ENCODE results near the gene PEDS1. TPM values are rescaled to one million over a fixed set of nuclear protein-coding genes. Genes with fewer than 3 reads are reported as not detected.

Gene PEDS1
- total and polyA plus RNA-seq, 9 donors = 7.5 to 18.2 (median 12.4) TPM

- Histone ChIP-seq H3K27ac (no peak overlapping the region), H3K27me3 (no peaks in the 10 kb centered on the region), H3K4me1 (ENCODE audit: insufficient read depth) (peaks cover 11% of the 10 kb centered on the region), H3K4me3 (no peak overlapping the region), H3K36me3 (no peaks in the 10 kb centered on the region), H3K9me3 (no peaks in the 10 kb centered on the region)
- intact Hi-C loops (cut with DNase I) = loop anchor here in 1 of 4 donors (10.0 kb wide), 1 partner anchor 189 kb away; no protein-coding TSS in a partner anchor
- DNase-seq = no peak
- TF ChIP-seq CTCF (IDR thresholded peaks at IDR 0.05) = no peak
- 87 to 94% (median 90%) methylated on average over 4 of the region's 4 CpGs for WGBS, 3 donors
Measured at GRCh38 chr20:50196248-50196647, 42.7 kb upstream of the PEDS1 start.

GRCh38 chr20:50195524-50196120 is 42.1 kb upstream of the PEDS1 start:
- no peak for TF ChIP-seq POLR2A (IDR thresholded peaks at IDR 0.05)
- no peak overlapping the region for H3K27ac ChIP-seq
- H3K27me3 ChIP-seq = no peaks in the 10 kb centered on the region
- intact Hi-C loops (cut with DNase I) = loop anchor here in 1 of 4 donors (10.0 kb wide), 1 partner anchor 189 kb away; no protein-coding TSS in a partner anchor
- no peak for DNase-seq
- no peaks in the 10 kb centered on the region for H3K9me3 ChIP-seq
- WGBS, 3 donors = 85 to 90% (median 87%) methylated on average over 13 of the region's 13 CpGs
- no peak overlapping the region for H3K4me3 ChIP-seq
- H3K4me1 ChIP-seq (ENCODE audit: insufficient read depth) = peaks cover 11% of the 10 kb centered on the region
- H3K36me3 ChIP-seq = no peaks in the 10 kb centered on the region

GRCh38 chr20:50194831-50195523 is 41.5 kb upstream of the PEDS1 start:
- Histone ChIP-seq H3K9me3 (no peaks in the 10 kb centered on the region), H3K4me3 (peak overlapping the region; percentile 74), H3K36me3 (no peaks in the 10 kb centered on the region), H3K27ac (peak overlapping the region; percentile 91 to 98), H3K4me1 (ENCODE audit: insufficient read depth) (peaks cover 11% of the 10 kb centered on the region), H3K27me3 (no peaks in the 10 kb centered on the region)
- WGBS, 3 donors = 79 to 83% (median 81%) methylated on average over 8 of the region's 8 CpGs
- intact Hi-C loops (cut with DNase I) = loop anchor here (5.0 to 10.0 kb wide), 4 partner anchors 97 to 190 kb away; no protein-coding TSS in a partner anchor
- TF ChIP-seq CTCF (IDR thresholded peaks at IDR 0.05) (no peak), EP300 (IDR thresholded peaks at IDR 0.05) (no peak), POLR2A (IDR thresholded peaks at IDR 0.05) (no peak)
- DNase-seq = no peak

GRCh38 chr20:50194422-50194830 is 40.9 kb upstream of the PEDS1 start:
- intact Hi-C loops (cut with DNase I) = loop anchor here (5.0 to 10.0 kb wide), 4 partner anchors 98 to 190 kb away; no protein-coding TSS in a partner anchor
- peak in 2 of 5 donors; percentile 52 to 55 for DNase-seq
- Histone ChIP-seq H3K4me3 (peak overlapping the region; percentile 74), H3K4me1 (ENCODE audit: insufficient read depth) (peaks cover 11% of the 10 kb centered on the region), H3K27ac (peak overlapping the region; percentile 91 to 98), H3K27me3 (no peaks in the 10 kb centered on the region), H3K36me3 (no peaks in the 10 kb centered on the region), H3K9me3 (no peaks in the 10 kb centered on the region)
- TF ChIP-seq CTCF (IDR thresholded peaks at IDR 0.05) = no peak
- WGBS, 3 donors = 81 to 84% (median 83%) methylated on average over 7 of the region's 7 CpGs

Data from ovary (tissue), 9 donors.